ENCODE measurements around the gene SLC25A24. TPM values are rescaled to one million over a fixed set of nuclear protein-coding genes. Genes with fewer than 3 reads are reported as not detected.

Gene SLC25A24
- total RNA-seq, 1 donor from 2014 or later, result 72.2 TPM

DNA sequence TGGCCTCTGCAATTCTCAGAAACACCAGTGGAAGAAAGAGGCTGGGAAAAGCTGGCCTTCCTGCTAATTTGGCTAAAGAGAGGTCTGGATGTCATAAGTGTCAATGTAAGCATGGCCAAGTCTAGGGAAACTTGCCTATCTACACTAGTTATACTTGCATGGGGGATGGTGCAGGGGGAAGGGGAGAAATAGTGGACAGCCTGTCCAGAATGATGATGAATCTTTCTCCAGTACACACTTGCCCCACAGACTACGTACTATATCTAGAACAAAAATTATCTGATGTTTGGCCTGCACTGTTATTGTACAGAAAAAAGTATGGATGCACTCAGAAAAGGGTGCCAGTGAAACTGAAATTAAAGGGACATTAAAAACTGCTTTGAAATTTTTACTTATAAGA is 114.5 kb downstream of the SLC25A24 start:
- Histone ChIP-seq H4K20me1 (ENCODE audit: low read depth) (no peaks in the 10 kb centered on the region), H3K4me2 (no peak overlapping the region), H3K4me3 (no peak overlapping the region), H3K9me3 (ENCODE audit: low read depth) (no peaks in the 10 kb centered on the region), H3K36me3 (no peaks in the 10 kb centered on the region), H3K4me1 (peaks cover 15% of the 10 kb centered on the region), H3K27me3 (no peaks in the 10 kb centered on the region), H3K79me2 (ENCODE audit: low read depth) (no peaks in the 10 kb centered on the region), H2AFZ (replicated peaks) (no peak overlapping the region), H3K9ac (no peak overlapping the region), H3F3A (ENCODE audit: low read depth) (no peaks in the 10 kb centered on the region), H3K27ac (no peak overlapping the region)
- no peak for DNase-seq (ENCODE audit: low spot score)
- H3K4me3 Mint-ChIP-seq, result no peak overlapping the region
- no peak for TF ChIP-seq EZH2phosphoT487 (IDR thresholded peaks at IDR 0.05)
- no peak for TF ChIP-seq EZH2 (IDR thresholded peaks at IDR 0.05)
- TF ChIP-seq, protein P1, sequence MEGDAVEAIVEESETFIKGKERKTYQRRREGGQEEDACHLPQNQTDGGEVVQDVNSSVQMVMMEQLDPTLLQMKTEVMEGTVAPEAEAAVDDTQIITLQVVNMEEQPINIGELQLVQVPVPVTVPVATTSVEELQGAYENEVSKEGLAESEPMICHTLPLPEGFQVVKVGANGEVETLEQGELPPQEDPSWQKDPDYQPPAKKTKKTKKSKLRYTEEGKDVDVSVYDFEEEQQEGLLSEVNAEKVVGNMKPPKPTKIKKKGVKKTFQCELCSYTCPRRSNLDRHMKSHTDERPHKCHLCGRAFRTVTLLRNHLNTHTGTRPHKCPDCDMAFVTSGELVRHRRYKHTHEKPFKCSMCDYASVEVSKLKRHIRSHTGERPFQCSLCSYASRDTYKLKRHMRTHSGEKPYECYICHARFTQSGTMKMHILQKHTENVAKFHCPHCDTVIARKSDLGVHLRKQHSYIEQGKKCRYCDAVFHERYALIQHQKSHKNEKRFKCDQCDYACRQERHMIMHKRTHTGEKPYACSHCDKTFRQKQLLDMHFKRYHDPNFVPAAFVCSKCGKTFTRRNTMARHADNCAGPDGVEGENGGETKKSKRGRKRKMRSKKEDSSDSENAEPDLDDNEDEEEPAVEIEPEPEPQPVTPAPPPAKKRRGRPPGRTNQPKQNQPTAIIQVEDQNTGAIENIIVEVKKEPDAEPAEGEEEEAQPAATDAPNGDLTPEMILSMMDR (IDR thresholded peaks at IDR 0.05), result no peak
- H3K4me1 Mint-ChIP-seq, result peaks cover 12% of the 10 kb centered on the region
- H3K9me3 Mint-ChIP-seq, result no peaks in the 10 kb centered on the region
- no peak overlapping the region for H3K27ac Mint-ChIP-seq
- H3K27me3 Mint-ChIP-seq (ENCODE audit: insufficient read depth, low read depth), result peaks cover 4% of the 10 kb centered on the region
- no peaks in the 10 kb centered on the region for H3K36me3 Mint-ChIP-seq

DNA sequence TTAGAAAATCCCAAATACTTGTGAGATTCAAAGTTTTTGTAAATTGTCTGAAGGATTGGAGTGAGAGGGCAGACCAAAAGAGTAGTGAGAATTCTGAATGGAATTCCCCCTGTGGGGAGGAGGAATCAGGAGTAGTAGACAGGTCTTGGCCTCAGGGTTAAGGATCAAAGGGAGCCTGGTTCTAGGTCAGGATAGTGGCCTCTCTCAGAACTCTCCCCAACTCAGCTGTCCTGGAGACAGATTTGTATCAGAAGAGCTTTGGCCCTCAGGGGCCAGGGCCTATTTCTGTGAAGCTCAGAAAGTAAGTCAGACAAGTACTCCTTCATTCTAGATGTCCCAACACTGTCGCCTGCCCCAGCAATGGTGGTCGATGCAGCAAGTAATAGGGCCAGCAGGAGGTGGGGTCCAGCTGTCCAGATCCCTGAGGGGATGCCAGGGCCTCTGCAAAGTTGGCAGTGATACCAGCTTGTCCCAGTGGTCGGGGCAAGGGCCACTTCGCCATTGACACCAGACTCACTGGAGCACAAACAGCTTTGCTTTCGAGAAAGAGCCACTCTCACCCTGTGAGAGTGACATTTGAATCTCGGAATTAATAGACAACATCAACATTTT is 115.2 kb downstream of the SLC25A24 start:
- Mint-ChIP-seq H3K36me3 (no peaks in the 10 kb centered on the region), H3K4me3 (no peak overlapping the region), H3K27me3 (ENCODE audit: insufficient read depth, low read depth) (peaks cover 4% of the 10 kb centered on the region), H3K4me1 (peaks cover 12% of the 10 kb centered on the region), H3K27ac (no peak overlapping the region), H3K9me3 (no peaks in the 10 kb centered on the region)
- no peaks in the 10 kb centered on the region for H3K9me3 ChIP-seq (ENCODE audit: low read depth)
- H3F3A ChIP-seq (ENCODE audit: low read depth), result no peaks in the 10 kb centered on the region
- no peaks in the 10 kb centered on the region for H3K36me3 ChIP-seq
- no peak overlapping the region for H3K4me2 ChIP-seq
- H2AFZ ChIP-seq (replicated peaks), result no peak overlapping the region
- no peak overlapping the region for H3K9ac ChIP-seq
- no peak for DNase-seq (ENCODE audit: low spot score)
- H3K79me2 ChIP-seq (ENCODE audit: low read depth), result no peaks in the 10 kb centered on the region
- no peaks in the 10 kb centered on the region for H3K27me3 ChIP-seq
- peaks cover 15% of the 10 kb centered on the region for H3K4me1 ChIP-seq
- TF ChIP-seq EZH2phosphoT487 (IDR thresholded peaks at IDR 0.05) (no peak), EZH2 (IDR thresholded peaks at IDR 0.05) (no peak)
- TF ChIP-seq, protein P1 (IDR thresholded peaks at IDR 0.05), result no peak
- H4K20me1 ChIP-seq (ENCODE audit: low read depth), result no peaks in the 10 kb centered on the region
- no peak overlapping the region for H3K27ac ChIP-seq
- no peak overlapping the region for H3K4me3 ChIP-seq

Other genes starting within 250 kb of the SLC25A24 start
- 1.1 and 1.7 TPM in 2 replicates for gene VAV3, start 235.2 kb downstream of the SLC25A24 start, total RNA-seq (ENCODE audit: low replicate concordance)
- gene NBPF4, start 43.7 kb upstream of the SLC25A24 start, total RNA-seq (ENCODE audit: low replicate concordance), result not detected in 2 replicates
- gene NBPF6, start 250.0 kb upstream of the SLC25A24 start, total RNA-seq (ENCODE audit: low replicate concordance), result not detected in 2 replicates

Data from neural progenitor cell (in vitro differentiated cells).